Left renal cortex interstitium (tissue), 4 donors: ENCODE data around the gene KPNA5. TPM values are rescaled to one million over a fixed set of nuclear protein-coding genes. Genes with fewer than 3 reads are reported as not detected.

Source experiments
- DNase-seq, 4 donors: peaks; one replicate each; pipeline ENCODE4 v3.0.0-alpha.2; 2013; ENCODE audit warnings: low read depth in 4 of 4, low spot score in 2 of 4, missing footprints in 1 of 4
- polyA plus RNA-seq, 4 donors: library from polyadenylated mRNA; unstranded; fragments of 120-200 nt; gene quantifications; one replicate each; pipeline ENCODE4 v1.2.1, GENCODE V29; 2013; ENCODE audit not compliant: insufficient read length in 4 of 4

The KPNA5 gene
- polyA plus RNA-seq, 4 donors: 18.6 to 22.2 (median 20.7) TPM

DNA sequence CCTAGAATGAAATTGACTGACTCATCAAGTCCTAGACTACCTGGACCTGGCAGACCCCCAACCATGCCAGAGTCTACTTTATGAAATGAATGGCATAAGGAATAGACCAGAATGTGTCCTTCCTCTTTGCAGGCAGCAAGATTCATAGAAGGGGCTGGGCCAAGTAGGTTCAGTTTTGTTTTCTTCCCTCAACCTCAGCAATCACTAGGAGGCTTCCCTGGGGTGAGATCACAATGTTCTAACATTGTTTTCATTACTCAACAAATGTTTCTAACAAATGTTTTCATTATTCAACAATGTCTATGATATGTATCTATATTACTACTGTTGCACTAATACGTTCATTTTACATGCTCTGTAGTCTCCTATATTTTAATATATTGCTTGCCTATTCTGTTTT lies 92.9 kb downstream of the KPNA5 start:
- no peak for DNase-seq

- no peak for DNase-seq
Measured at GRCh38 chr6:116779573-116780164, 98.7 kb downstream of the KPNA5 start.

GRCh38 chr6:116783852-116784251 lies 102.8 kb downstream of the KPNA5 start:
- no peak for DNase-seq

Other genes starting within 250 kb of the KPNA5 start
- gene CALHM6, start 219.8 kb upstream of the KPNA5 start, polyA plus RNA-seq: 1 to 10 TPM; 3.4 to 5.7 (median 3.8) TPM
- gene CALHM5, start 169.6 kb upstream of the KPNA5 start, polyA plus RNA-seq: 1 to 10 TPM; 2.1 to 3.2 (median 2.7) TPM
- gene TRAPPC3L, start 135.5 kb upstream of the KPNA5 start, polyA plus RNA-seq: under 1 TPM; 0.18 to 0.46 (median 0.33) TPM
- under 1 TPM; 0.46 to 0.62 (median 0.52) TPM for gene CALHM4, start 127.5 kb upstream of the KPNA5 start, polyA plus RNA-seq
- 10 to 100 TPM; 72.9 to 90.0 (median 82.7) TPM for gene RWDD1, start 109.7 kb upstream of the KPNA5 start, polyA plus RNA-seq
- 1 to 10 TPM; 2.5 to 3.0 (median 2.9) TPM for gene RSPH4A, start 64.7 kb upstream of the KPNA5 start, polyA plus RNA-seq
- gene ZUP1, start 12.4 kb upstream of the KPNA5 start, polyA plus RNA-seq: 10 to 100 TPM; 12.5 to 15.2 (median 13.9) TPM
- gene FAM162B, start 84.5 kb downstream of the KPNA5 start, polyA plus RNA-seq: 1 to 10 TPM; 5.7 to 8.1 (median 7.7) TPM
- under 1 TPM; 0.17 to 0.43 (median 0.34) TPM for gene GPRC6A, start 147.9 kb downstream of the KPNA5 start, polyA plus RNA-seq
- under 1 TPM in 2 of 4 donors, not detected in 2; 0.06 to 0.08 TPM for gene RFX6, start 196.0 kb downstream of the KPNA5 start, polyA plus RNA-seq